GM12892 (cell line): ENCODE data around the gene ZNF654. TPM values are rescaled to one million over a fixed set of nuclear protein-coding genes. Genes with fewer than 3 reads are reported as not detected.
"Not testable (repeated sequence)": the region's sequence is repeated elsewhere in the genome, so short reads cannot be mapped to it uniquely, and the experiment has no call there.

Experiments used
- DNase-seq: peaks from one replicate; pipeline ENCODE4 v3.0.0; 2011; ENCODE audit not compliant: insufficient read length
- FAIRE-seq: peaks from 2 replicates; lab custom pipeline; 2011; peaks lifted over from hg19 to GRCh38; lab: Jason Lieb, UNC
- POLR2A ChIP-seq: IDR thresholded peaks from 2 replicates; pipeline ENCODE4 v1.6.1; 2011; ENCODE audit warnings: low read depth, low read length, control low read depth
- POLR2AphosphoS5 ChIP-seq: IDR thresholded peaks from 2 replicates; pipeline ENCODE4 v1.6.1; 2011; ENCODE audit warnings: low read depth, low read length, control low read depth
- TAF1 ChIP-seq: IDR thresholded peaks from 2 replicates; pipeline ENCODE4 v1.6.1; 2011; ENCODE audit warnings: low read depth, mild to moderate bottlenecking, control low read depth, low read length, borderline replicate concordance
- polyA plus RNA-seq: library from polyadenylated mRNA; unstranded; fragments of >200 nt; gene quantifications from one replicate; pipeline ENCODE4 v1.2.1, GENCODE V29; 2012; ENCODE audit warnings: missing spikeins, inconsistent platforms; ENCODE audit not compliant: missing spikeins

The ZNF654 gene
- 13.6 TPM for polyA plus RNA-seq

- TF ChIP-seq POLR2AphosphoS5 (peak; percentile 73), TAF1 (peak; percentile 56; the same call in 1 of the 2 replicates), POLR2A (peak; percentile 82)
- FAIRE-seq = peak; percentile 98
Measured at GRCh38 chr3:88058581-88059379, at the start of gene ZNF654, which contains the start of gene CGGBP1. TSS of gene ZNF654 (plus strand) at chr3:88059255. CDS start at chr3:88059320, 65 bp downstream. TSS of gene CGGBP1 (minus strand) at chr3:88059005. CDS start at chr3:88055976, 3,029 bp downstream.

GRCh38 chr3:88010810-88011209, 48.2 kb upstream of the ZNF654 start:
- TF ChIP-seq POLR2AphosphoS5 (no peak), POLR2A (no peak), TAF1 (no peak)
- DNase-seq (no peak), FAIRE-seq (no peak)

More at GRCh38 chr3:88058581-88059379, at the start of gene ZNF654, which contains the start of gene CGGBP1:
- peak; percentile 78 for DNase-seq

- no peak for DNase-seq
- no peak for FAIRE-seq
- no peak for TF ChIP-seq POLR2A
- TF ChIP-seq POLR2AphosphoS5 = no peak
- no peak for TF ChIP-seq TAF1
Measured at GRCh38 chr3:88013592-88013991, 45.5 kb upstream of the ZNF654 start.

GRCh38 chr3:88015656-88016055, 43.4 kb upstream of the ZNF654 start:
- not testable (repeated sequence) for FAIRE-seq, DNase-seq

- no peak for FAIRE-seq
- TF ChIP-seq POLR2AphosphoS5 = no peak
- no peak for TF ChIP-seq TAF1
- no peak for TF ChIP-seq POLR2A
- no peak for DNase-seq
Measured at GRCh38 chr3:88019024-88019423, 40.0 kb upstream of the ZNF654 start.

- FAIRE-seq = no peak
- TF ChIP-seq POLR2A (no peak), TAF1 (no peak), POLR2AphosphoS5 (no peak)
Measured at GRCh38 chr3:88025001-88025552, 34.0 kb upstream of the ZNF654 start.

GRCh38 chr3:88028876-88029275, 30.2 kb upstream of the ZNF654 start:
- FAIRE-seq = no peak
- TF ChIP-seq TAF1 = no peak
- no peak for TF ChIP-seq POLR2A
- no peak for TF ChIP-seq POLR2AphosphoS5
- no peak for DNase-seq

More at GRCh38 chr3:88025001-88025552, 34.0 kb upstream of the ZNF654 start:
- DNase-seq = no peak

- DNase-seq (no peak), FAIRE-seq (no peak)
- no peak for TF ChIP-seq POLR2AphosphoS5
- no peak for TF ChIP-seq POLR2A
- no peak for TF ChIP-seq TAF1
Measured at GRCh38 chr3:88030210-88030609, 28.8 kb upstream of the ZNF654 start.

GRCh38 chr3:88031642-88032077, 27.4 kb upstream of the ZNF654 start:
- DNase-seq (no peak), FAIRE-seq (peak; percentile 84)
- no peak for TF ChIP-seq TAF1
- TF ChIP-seq POLR2A = 0 out of 2 replicates have a peak, but pooled peaks have one; percentile 40

GRCh38 chr3:88032245-88032644, 26.8 kb upstream of the ZNF654 start:
- TF ChIP-seq TAF1 (no peak), POLR2A (no peak), POLR2AphosphoS5 (no peak)
- DNase-seq (no peak), FAIRE-seq (no peak)

- DNase-seq (no peak), FAIRE-seq (no peak)
- TF ChIP-seq POLR2AphosphoS5 (no peak), TAF1 (no peak), POLR2A (no peak)
Measured at GRCh38 chr3:88033079-88033478, 26.0 kb upstream of the ZNF654 start.

- TF ChIP-seq TAF1 (no peak), POLR2AphosphoS5 (no peak), POLR2A (no peak)
- no peak for DNase-seq
- no peak for FAIRE-seq
Measured at GRCh38 chr3:88033808-88034207, 25.2 kb upstream of the ZNF654 start.
